GM18502 (cell line): ENCODE results near the gene STRN4.

Experiments used
- ATAC-seq: cut with Tn5 transposase; IDR thresholded peaks from one replicate; pipeline ENCODE4 v1.9.1; 2021; ENCODE audit warnings: mild to moderate bottlenecking; ENCODE audit not compliant: unreplicated experiment, poor library complexity

Gene STRN4

GRCh38 chr19:46728208-46728607 lies 18.0 kb downstream of the STRN4 start:
- ATAC-seq: no peak

GRCh38 chr19:46727757-46728156 lies 18.5 kb downstream of the STRN4 start:
- no peak for ATAC-seq

GRCh38 chr19:46726971-46727501 lies 19.2 kb downstream of the STRN4 start:
- ATAC-seq: no peak

- no peak for ATAC-seq
Observed at GRCh38 chr19:46726551-46726950, 19.7 kb downstream of the STRN4 start.

GRCh38 chr19:46725859-46726393 lies 20.3 kb downstream of the STRN4 start:
- ATAC-seq: no peak

- no peak for ATAC-seq
Observed at GRCh38 chr19:46725036-46725820, 21.0 kb downstream of the STRN4 start.

- ATAC-seq: no peak
Observed at GRCh38 chr19:46724468-46724867, 21.8 kb downstream of the STRN4 start.

- no peak for ATAC-seq
Observed at GRCh38 chr19:46723471-46723870, 22.8 kb downstream of the STRN4 start.

- ATAC-seq: no peak
Observed at GRCh38 chr19:46723023-46723461, 23.2 kb downstream of the STRN4 start.

- ATAC-seq: no peak
Observed at GRCh38 chr19:46722421-46723022, 23.7 kb downstream of the STRN4 start.

- no peak for ATAC-seq
Observed at GRCh38 chr19:46722004-46722380, 24.3 kb downstream of the STRN4 start.

- no peak for ATAC-seq
Observed at GRCh38 chr19:46721269-46722003, 24.8 kb downstream of the STRN4 start.

GRCh38 chr19:46720503-46721239 lies 25.6 kb downstream of the STRN4 start:
- no peak for ATAC-seq

GRCh38 chr19:46719629-46720502 lies 26.4 kb downstream of the STRN4 start:
- no peak for ATAC-seq

- ATAC-seq: no peak
Observed at GRCh38 chr19:46718934-46719622, 27.2 kb downstream of the STRN4 start.

GRCh38 chr19:46718157-46718933 lies 27.9 kb downstream of the STRN4 start:
- peak; percentile 34 for ATAC-seq

- no peak for ATAC-seq
Observed at GRCh38 chr19:46717716-46718143, 28.5 kb downstream of the STRN4 start.
